Inflammatory macrophage treated with lipopolysaccharide for 4 hours (primary cell): Measurements from ENCODE around the gene SBSN.
"Not testable (repeated sequence)": the region's sequence is repeated elsewhere in the genome, so short reads cannot be mapped to it uniquely, and the experiment has no call there.

Source experiments
- DNase-seq: peaks from one replicate; pipeline ENCODE4 v3.0.0-alpha.2; 2020

SBSN gene

DNA sequence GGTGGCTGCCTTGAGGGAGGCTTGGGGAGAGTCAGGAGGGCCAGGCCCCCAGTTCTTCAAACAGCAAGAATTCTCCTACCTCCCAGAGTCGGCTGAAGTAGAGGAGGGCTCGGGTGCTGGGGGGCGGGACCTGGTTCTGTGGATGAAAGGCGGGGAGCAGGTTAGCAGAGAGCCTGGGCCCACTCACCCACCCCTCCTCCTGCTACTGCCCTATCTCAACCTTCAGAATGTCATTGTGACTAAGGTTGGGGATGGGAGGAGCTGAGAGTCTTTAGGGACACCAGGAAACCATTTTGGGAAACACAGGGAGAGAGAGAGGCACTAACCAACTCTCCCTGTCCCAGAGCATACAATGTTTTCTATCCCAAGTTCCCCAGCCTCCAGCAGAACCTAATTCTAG, 25.4 kb downstream of the SBSN start:
- no peak for DNase-seq

DNA sequence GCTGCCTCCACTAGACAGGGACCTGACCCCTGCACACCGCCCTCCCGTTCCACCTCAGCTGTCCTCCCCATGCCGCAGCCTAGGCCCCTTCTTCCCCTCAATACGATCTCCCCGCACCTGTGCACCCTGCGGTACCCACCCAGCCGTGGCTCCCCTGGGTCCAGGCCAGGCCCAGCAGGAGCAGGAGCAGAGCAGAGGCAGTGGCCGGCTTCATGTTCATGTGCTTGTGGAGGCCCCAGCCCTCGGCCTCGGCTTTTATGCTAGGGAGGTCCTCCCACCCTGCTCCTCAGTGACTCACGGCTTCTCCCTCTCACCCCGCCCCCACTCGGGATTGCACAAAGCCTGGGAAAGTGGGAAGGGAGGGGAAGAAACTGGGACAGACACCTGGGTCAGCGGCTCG, 26.4 kb downstream of the SBSN start:
- DNase-seq = no peak

DNA sequence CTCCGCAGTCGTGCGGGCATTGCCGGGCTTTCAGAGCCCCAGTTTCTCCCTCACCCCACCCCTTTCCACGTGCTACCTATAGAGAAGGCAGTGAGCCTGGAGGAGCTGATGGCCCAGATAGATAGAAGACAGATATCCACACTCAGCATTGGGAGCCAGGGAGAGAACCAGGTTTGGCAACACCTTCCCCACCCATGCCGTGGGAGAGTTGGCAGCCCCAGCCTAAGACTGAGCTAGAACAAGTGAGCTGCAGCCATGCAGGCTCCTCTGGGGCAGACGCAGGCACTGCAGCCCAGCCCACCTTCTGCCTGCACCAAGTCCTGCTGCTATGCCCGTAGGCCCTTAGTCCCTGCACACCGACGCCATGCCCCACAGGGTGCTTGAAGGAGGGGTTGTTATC, 27.5 kb downstream of the SBSN start:
- DNase-seq = no peak

DNA sequence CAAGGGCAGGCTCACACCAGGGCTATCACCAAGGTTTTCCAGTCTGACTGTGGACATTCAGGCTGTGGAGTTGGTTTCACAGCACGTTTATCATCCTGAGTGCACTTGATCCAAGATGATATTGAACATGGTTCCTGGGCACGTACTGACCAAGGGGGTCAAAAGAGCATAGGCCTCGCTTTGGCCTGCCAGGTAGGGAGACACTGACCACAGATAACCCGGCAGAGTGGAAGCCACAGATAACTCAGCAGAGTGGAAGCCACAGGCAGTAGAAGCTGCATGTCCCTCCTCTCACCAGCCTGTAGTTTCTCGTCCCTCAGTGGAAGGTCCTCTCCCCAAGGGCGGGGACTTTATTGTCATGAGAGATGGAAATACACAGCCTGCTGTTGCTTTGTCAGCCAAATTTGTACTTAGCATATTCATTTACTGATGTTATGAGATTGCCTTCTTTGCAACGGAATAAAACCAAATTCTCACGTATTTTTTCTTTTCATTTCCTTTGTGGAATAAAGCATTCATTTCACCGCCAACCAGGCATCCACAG, 29.1 kb downstream of the SBSN start:
- no peak for DNase-seq

DNA sequence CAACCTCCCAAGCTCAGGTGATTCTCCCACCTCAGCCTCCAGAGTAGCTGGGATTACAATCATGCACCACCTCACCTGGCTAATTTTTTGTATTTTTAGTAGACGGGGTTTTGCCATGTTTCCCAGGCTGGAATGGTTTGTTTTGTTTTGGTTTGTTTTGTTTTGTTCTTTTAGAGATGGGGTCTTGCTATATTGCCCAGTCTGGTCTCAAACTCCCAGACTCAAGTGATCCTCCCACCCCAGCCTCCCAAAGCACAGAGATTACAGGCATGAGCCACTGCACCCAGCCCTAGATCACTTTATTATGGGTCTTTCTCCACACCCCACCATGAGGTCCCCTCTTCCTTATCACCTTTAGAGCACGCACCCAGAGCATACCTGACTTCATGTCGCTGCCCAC, 29.9 kb downstream of the SBSN start:
- DNase-seq = no peak

DNA sequence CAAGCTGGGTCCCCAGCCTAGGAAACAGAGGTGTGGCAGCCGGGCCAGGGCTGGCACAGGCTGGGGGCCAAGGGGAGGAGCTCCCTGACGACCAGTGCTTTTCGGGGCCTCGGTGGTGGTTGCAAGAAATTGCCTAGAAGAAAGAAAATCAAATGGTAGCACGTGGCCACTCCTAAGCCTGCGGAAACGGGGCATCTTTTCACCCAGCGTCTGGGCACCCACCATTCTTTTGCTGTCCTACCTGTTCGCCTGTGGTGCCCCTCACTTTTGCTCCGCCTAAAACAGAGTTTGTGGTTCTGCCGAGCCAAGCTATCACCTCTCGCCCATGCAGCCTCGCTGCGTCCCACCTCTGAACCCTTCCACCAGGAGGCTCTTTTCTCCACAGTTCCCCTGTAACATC, 30.7 kb downstream of the SBSN start:
- DNase-seq = no peak

DNA sequence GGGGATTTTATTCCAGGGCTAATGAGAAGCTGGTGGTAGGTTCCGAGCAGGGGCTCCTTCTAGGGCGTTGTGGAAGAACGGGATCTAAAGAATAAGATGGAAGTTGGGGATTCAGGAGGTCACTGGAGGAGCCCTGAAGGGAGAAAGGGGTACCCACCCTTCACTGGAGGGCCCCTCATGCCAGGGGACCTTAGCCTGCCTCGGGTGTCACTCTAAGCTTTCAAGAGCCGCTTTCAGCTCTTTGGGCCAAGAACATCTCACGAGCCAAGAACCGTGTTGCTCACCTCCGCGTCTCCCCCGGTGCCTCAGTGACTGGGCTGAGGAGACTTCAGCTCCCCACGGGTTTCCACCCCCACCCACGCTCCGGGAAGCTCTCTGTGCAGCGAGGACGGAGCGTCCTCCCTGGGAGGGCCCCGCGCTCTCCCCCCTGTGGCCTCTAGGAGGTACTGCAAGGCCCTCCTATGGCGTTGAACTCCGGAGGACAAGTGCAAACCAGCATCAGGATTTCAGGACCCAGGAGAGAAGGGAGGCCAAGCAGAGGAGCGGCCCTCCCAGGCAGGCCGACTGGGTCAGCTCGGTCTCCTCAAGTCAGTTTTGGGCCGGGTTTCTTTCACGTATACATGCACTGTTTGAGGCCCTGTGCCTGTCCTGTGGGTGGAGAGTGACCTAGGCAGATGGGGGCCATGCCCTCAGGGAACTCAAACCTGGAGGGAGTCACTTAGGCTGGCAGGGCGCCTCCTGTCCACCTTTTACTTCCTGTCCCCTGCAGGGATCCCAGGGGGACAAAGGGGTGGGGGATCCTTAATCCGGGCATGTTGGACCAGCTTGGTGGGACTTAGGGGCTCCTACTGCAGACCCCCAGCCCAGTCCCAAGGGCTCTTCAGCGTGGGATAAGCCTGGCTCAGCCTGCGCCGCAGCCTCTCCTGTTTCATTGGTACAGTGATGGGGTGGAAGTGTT, 32.7 kb downstream of the SBSN start:
- peak; percentile 79 for DNase-seq

DNA sequence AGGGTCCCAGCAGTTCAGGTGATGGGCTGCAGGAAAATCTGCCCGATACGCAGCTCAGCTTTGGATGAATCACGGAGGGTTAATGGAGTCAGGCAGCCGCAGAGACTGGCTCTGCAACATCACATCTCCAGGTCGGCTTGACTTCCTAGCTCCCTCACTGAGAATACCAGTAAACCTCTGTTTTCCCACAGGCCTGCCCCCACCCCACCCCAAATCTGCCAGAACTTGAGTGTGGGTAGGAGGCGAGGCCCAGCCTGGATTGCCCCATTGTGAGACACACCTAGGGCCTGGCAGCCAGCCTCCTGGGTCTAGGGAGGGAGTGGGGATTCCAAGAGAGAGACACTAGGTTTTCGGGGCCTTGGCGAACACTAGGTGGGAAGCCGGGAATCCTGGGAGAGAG, 34.1 kb downstream of the SBSN start:
- DNase-seq = no peak

DNA sequence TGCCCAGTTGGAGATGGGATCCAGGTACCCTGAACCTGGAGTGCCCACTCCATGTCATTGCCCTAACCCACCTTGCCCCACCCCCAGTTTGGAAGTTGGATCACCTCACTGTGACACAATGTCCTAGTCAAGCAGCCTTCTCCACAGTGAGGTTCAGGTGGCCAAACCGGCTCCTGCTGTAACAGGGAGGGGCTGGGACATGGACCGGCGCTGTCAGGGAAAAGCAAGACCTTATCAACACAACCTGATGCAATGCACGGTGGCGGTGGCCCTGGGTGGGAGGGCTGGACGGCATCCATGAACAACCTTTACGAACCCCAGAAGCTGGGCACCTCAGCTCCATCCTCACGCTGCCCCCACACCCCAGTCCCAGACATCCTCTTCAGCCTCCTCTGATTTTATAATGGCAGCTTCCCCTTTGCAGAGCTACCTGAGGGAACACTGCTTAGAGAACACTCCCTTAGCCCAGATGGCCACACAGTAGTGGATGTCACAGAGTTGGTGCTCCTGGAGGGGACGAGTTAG, 36.2 kb downstream of the SBSN start:
- no peak for DNase-seq

DNA sequence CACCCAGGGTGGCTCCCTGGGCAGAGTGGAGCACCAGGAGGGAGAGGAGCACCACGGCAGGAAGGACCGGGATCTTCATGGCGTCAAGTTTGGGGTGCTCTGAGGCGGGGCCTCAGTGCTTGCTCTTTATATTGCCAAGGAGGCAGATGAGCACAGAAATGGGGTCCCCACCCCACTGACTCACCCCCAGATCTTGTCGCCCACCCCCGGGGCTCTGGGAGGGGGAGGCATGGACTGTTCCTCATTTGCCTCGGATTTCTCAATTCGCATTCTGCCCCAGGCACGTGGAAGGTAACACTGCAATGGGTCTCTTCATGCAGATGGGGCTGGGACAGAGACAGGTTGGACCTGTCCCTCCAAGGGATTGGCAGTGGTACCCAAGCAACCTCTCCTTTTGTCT, 37.7 kb downstream of the SBSN start, which contains the start of gene KRTDAP:
KRTDAP (minus strand) TSS at position 101 of the 400 bp plus-strand sequence; CDS start at position 79, 22 bp downstream.
- DNase-seq = no peak

DNA sequence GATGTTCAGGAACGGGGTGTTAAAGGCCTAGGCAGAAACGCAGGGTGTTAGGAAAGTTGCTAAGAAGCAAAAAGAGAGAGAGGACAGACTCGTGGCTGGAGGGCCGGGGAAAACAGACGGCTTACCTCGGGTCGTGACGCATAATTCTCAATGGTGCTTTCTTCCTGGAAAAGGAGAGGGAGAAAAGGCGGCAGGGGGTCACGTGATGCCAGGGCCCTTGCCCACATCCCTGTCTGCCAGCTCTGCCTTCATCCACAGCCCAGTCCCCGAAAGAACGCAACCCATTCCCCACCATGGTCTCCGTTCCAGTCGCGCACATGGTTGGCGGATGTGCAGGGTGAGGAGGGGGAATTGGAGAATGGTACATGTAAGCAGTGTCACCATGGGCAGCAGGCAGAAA, 39.4 kb downstream of the SBSN start:
- no peak for DNase-seq

DNA sequence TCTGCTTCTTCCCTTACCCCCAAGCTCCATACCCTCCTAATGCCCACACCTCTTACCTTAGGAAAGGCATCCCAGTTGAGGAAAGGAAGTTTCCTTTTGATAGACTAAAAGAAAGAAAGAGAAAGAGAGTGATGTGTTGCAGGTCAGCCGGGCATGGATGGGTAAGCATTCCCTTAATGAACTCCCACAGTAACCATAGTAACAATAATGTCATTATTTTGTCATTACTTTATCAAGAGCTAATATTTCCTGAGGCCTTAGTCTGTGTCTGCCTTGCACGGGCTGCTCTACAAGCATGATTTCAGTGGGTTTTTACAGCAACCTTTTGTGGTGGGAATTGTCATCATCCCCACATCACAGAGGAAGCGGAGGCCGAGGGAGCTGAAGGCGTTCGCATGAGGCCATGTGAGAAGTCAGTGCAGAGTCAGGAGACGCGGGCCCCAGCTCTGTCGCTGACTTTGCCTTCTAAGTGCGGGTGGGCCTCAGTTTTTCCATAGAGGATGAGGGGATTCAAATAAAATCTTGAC, 40.4 kb downstream of the SBSN start:
- DNase-seq = no peak

DNA sequence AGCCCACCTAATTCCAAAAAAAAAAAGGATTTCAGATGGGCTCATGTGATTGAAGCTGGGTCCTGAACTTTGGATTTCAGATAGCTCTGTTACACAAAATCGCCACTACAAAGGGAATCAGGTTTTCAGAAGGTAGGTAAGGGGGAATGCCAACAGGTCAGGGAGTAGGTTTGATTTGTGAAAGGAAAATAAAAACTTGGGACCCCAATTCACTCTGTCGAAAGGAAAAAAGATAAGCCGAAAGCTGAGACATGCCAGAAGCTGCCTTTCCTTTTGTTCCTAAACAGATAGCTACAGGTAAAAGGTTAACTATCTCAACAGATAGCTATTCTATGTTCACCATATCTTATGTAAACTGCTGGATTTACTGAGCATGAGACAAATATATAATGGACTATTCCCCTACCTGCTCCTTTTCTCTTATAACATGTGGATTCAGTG, 41.8 kb downstream of the SBSN start:
- DNase-seq = no peak

DNA sequence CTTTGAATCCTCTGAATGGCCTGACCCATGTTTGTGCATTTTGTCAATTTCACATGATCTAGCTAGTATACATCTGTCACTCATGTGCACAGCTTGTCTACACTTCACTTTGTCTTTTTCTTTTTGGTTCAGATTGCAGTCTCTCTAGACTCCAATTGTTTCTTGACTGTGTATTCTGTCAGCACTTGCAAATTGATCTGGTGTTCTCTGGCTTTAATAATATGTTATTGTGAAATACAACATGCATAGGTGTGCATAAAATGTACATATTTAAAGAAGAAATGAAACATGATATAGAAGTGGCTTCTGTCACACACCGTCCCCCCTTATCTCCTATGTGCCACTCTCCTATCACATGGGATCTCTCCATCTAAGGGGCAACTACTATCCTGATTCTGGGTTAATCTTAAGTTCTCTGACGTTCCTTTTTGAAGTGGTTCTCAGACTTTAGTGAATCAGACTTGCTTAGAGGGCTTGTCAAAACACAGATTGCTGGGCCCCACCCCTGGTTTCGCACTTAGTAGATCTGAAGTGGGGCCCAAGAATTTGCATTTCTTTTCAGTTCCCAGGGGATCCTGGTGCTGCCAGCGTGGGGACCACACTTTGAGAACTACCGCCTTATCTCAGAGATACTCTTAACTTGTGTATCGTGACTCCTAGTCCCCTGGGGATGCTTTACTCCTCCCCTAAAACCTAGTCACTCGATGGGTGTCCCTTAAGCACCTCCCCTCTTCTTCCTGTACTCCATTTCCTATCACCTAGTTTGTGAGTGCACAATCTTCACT, 43.7 kb downstream of the SBSN start:
- no peak for DNase-seq

DNA sequence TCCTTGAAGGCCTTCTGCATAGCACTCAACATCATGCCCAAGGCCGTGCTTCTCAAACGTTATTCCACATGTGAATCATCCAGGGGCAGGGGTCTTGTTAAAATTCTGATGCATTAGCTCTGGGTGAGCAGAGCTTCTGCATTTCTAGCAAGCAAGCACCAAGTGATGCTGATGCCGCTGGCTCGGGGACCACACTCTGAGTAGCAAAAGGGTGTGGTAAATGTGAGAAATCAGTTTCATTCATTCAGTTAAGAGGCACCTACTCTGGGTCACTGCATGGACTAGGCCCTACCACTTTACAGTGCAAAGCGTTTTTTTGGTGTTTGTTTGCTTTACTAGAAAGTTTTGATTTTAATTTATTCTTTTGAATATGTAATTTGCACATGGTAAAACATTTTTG, 45.0 kb downstream of the SBSN start:
- no peak for DNase-seq

DNA sequence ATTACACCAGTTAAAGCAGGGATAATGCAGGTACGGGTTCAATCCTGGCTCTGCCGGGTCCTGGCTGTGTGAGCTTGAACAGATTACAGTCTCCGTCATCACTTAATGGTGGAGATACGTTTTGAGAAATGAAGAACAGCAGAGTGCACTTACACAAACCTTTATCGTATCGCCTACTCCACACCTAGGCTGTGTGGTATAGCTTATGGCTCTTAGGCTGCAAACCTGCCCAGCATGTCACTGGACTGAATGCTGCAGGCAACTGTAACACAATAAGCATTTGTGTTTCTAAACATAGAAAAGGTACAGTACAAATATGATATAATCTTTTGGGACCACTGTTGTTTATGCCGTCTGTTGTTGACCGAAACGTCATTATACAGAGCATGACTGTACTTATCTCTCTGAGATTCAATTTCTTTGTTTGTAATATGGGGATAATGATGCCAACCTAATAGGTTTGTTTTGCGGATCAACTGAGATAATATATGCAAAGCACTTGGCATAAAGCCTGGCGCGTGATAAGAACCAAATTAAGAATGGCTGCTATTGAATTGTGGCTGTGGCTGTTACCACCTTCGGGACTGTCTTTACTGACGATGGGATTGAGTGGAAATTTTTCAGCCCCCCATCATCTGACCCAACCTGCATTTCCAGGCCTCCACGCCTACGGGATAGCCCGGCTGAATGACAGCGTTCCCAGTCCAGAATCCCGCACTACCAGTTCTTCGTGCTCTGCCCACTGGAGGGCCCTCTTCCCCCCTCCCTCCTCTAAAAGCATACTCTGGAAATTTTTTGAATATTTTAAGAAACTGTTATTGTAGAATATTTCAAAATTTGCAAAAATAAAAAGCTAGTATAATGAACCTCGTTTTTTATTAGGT, 49.1 kb downstream of the SBSN start:
- no peak for DNase-seq

DNA sequence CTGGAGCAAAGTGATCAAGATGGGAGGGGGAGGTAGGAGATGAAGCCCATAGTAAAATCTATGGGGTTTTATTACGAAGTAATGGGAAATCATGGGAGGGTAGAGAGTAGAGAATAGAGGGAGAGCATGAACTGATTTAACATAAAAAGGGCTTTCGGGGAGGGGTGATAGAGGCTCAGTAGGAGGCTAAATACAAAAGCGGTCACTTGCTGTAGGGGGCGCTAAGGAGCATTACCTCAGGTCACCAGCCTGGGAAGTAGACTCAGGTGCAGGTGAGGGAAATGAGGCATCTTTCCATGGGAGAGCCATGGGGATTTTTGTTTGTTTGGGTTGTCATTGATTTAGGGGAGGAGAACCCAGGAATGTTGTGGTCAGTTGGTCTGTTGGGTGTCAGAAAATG, 52.0 kb downstream of the SBSN start:
- no peak for DNase-seq

DNA sequence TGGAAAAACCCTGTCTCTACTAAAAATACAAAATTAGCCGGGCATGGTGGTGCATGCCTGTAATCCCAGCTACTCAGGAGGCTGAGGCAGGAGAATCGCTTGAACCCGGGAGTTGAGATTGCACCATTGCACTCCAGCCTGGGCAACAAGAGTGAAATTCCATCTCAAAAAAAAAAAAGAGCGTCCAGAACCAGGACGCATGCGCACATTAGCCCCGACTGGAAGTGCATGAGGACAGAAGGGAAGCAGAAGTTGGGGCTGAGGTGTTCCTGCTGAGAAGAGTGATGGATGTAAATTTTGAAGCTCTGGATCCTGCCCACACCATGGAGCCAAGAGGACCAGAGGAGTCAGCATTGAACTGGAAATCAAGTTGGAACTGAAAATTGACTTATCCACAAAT, 53.5 kb downstream of the SBSN start:
- DNase-seq = not testable (repeated sequence)

DNA sequence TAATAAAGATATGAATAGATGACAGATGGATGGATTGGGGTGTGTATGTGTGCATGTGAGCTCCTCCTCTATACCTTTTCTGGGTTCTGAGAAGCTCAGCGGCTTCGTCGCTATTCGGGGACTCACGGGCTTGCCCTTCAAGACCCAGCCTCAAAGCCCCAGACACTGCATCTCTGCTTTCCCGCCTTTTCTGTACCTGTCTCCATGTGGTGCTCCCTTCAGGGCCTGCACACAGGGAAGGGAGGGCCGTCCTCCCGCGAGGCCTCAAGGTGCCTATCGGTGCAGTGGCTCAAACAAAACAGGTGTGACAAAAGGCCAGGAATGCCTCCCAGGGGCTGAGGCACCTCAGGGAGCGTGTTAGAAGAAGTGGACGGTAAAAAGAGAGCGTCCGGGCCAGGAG, 54.0 kb downstream of the SBSN start:
- DNase-seq = no peak
